Right atrium auricular region (tissue), 2 donors: ENCODE data around the gene LRRK1. TPM values are rescaled to one million over a fixed set of nuclear protein-coding genes. Genes with fewer than 3 reads are reported as not detected.

ENCODE experiments used
- DNase-seq: peaks from one replicate; pipeline ENCODE4 v3.0.0-alpha.2; 2019; ENCODE audit warnings: low spot score
- H3K27ac ChIP-seq, 2 donors: fragments of 200-600 bp; sonication (generic); 1 replicate in 1 of 2; 2 replicates in 1 of 2; pipeline ENCODE4 v1.5.1; 2016 to 2019
- H3K27me3 ChIP-seq, 2 donors: fragments of 200-600 bp; sonication (generic); one replicate each; pipeline versions ENCODE4 v1.5.1 to v1.6.0; 2017 to 2019
- H3K36me3 ChIP-seq: fragments of 200-600 bp; sonication (generic); one replicate; pipeline ENCODE4 v1.5.1; 2016
- H3K4me1 ChIP-seq, 2 donors: fragments of 200-600 bp; sonication (generic); one replicate each; pipeline versions ENCODE4 v1.5.1 to v1.6.0; 2017 to 2019
- H3K4me3 ChIP-seq, 2 donors: fragments of 200-600 bp; sonication (generic); 1 replicate in 1 of 2; 2 replicates in 1 of 2; pipeline ENCODE4 v1.5.1; 2017 to 2019; ENCODE audit warnings: mild to moderate bottlenecking in 1 of 2, moderate library complexity in 1 of 2
- H3K9me3 ChIP-seq, 2 donors: fragments of 200-600 bp; sonication (generic); one replicate each; pipeline ENCODE4 v1.5.1; 2019
- CTCF ChIP-seq, 2 donors: fragments of 200-600 bp; sonication (generic); IDR thresholded peaks; one replicate each; pipeline ENCODE4 v1.5.1; 2019; ENCODE audit warnings: antibody characterized with exemption in 2 of 2
- total RNA-seq, 2 donors: library from RNA; depleted of rRNA; stranded (reverse); fragments of >200 nt; gene quantifications; one replicate each; pipeline ENCODE4 v1.1.0, GENCODE V29; 2016

LRRK1 gene
- total RNA-seq, 2 donors from 2014 or later: 1.9 to 4.4 TPM

GRCh38 chr15:100918034-100918689 is 995 bp upstream of the LRRK1 start:
- peaks cover 0 to 8% of the 10 kb centered on the region in 2 donors for H3K4me1 ChIP-seq
- DNase-seq: peak; percentile 79
- H3K9me3 ChIP-seq: peaks cover 0 to 3% of the 10 kb centered on the region in 2 donors
- peaks cover 0 to 10% of the 10 kb centered on the region in 2 donors for H3K27me3 ChIP-seq
- TF ChIP-seq CTCF (IDR thresholded peaks at IDR 0.05): peak; percentile 79 to 96
- H3K4me3 ChIP-seq: peak overlapping the region; percentile 68 to 74
- no peaks in the 10 kb centered on the region for H3K36me3 ChIP-seq
- peak overlapping the region; percentile 67 to 77 for H3K27ac ChIP-seq

- Histone ChIP-seq H3K4me3 (peak overlapping the region; percentile 35 to 74), H3K36me3 (no peaks in the 10 kb centered on the region), H3K27ac (peak overlapping the region in 1 of 2 donors; percentile 59), H3K27me3 (peaks cover 0 to 10% of the 10 kb centered on the region in 2 donors), H3K4me1 (peaks cover 0 to 8% of the 10 kb centered on the region in 2 donors), H3K9me3 (no peaks in the 10 kb centered on the region)
- DNase-seq: no peak
- no peak for TF ChIP-seq CTCF (IDR thresholded peaks at IDR 0.05)
These were observed 586 bp downstream of the LRRK1 start for GRCh38 chr15:100919481-100920405.

- H3K9me3 ChIP-seq: no peaks in the 10 kb centered on the region
- peaks cover 0 to 10% of the 10 kb centered on the region in 2 donors for H3K27me3 ChIP-seq
- H3K4me1 ChIP-seq: peaks cover 0 to 8% of the 10 kb centered on the region in 2 donors
- no peak for DNase-seq
- H3K27ac ChIP-seq: no peak overlapping the region
- peaks cover 4% of the 10 kb centered on the region for H3K36me3 ChIP-seq
- H3K4me3 ChIP-seq: peak overlapping the region in 1 of 2 donors; percentile 74
- no peak for TF ChIP-seq CTCF (IDR thresholded peaks at IDR 0.05)
These were observed 1.5 kb downstream of the LRRK1 start for GRCh38 chr15:100920516-100921135.

DNA sequence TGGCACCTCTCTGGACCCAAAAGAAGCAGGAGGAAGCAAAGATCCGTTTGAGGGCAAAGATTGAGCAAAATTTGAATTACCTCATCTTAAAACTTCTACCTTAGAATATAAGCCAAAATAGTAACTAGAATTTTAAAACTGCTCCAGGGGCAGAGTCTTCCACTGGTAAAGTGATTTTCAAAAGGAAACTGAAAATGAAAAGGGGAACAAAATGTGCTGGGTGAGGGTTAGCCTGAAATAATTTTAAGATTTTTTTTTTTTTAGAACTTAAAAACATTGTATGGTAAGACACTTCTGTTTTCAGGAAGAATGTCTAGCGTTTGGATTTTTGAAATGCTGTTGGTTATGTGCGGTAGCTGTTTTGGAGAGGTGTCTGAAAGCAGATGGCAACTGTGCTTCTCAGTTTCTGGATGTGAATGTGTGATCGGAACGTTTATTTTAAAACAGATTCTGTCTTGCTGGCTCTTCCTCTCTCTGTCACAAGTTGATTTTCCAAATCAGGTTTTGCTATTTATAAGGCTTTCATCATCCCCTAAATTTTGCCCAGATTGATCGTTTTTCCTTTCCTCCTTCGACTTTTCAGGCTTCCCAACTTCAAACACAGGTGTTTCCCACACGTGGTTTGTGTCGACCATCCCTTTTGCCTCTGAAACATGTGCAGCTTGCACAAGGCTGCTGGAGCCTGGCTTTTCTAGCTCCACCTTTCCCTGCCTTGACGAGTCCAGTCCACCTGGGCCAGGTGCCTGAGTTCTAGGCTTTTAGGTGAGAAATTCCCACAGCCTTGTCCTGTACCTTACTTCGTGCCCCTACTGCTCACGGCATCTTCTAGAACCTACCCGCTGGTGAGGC is 3.3 kb downstream of the LRRK1 start:
- H3K36me3 ChIP-seq: peaks cover 4% of the 10 kb centered on the region
- DNase-seq: no peak
- H3K27me3 ChIP-seq: peaks cover 0 to 10% of the 10 kb centered on the region in 2 donors
- H3K4me3 ChIP-seq: no peak overlapping the region
- H3K27ac ChIP-seq: no peak overlapping the region
- H3K4me1 ChIP-seq: peaks cover 0 to 4% of the 10 kb centered on the region in 2 donors
- no peaks in the 10 kb centered on the region for H3K9me3 ChIP-seq
- no peak for TF ChIP-seq CTCF (IDR thresholded peaks at IDR 0.05)

DNA sequence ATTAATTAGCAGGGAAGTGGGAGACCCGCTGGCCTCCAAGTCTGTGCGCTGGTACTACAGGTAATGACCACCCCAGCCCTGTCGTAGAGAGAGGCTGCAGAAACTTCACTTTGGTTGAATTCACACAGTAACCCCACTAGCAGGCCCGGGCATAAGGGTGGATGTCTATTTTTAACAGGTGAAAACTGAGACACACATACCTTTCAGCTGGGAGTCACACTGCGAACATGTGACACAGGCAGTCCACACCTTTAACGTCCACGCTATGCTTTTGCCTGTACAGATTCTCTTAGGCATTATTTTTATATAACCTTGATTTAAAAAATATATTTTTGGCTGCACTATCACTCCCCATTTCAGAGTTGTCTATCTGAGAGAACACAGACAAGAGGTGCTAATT is 3.9 kb downstream of the LRRK1 start:
- H3K4me3 ChIP-seq: no peak overlapping the region
- peaks cover 4% of the 10 kb centered on the region for H3K36me3 ChIP-seq
- no peaks in the 10 kb centered on the region for H3K9me3 ChIP-seq
- no peak overlapping the region for H3K27ac ChIP-seq
- H3K27me3 ChIP-seq: peaks cover 0 to 9% of the 10 kb centered on the region in 2 donors
- H3K4me1 ChIP-seq: no peaks in the 10 kb centered on the region
- no peak for DNase-seq
- TF ChIP-seq CTCF (IDR thresholded peaks at IDR 0.05): no peak
